Astrocyte of the cerebellum (primary cell): Measurements from ENCODE around the gene BACH2.

Experiments
- DNase-seq: peaks from one replicate; pipeline ENCODE4 v3.0.0-alpha.2; 2011; ENCODE audit warnings: low read depth
- H3K4me3 ChIP-seq: 2 replicates; pipeline ENCODE4 v1.5.1; 2011; ENCODE audit warnings: mild to moderate bottlenecking, low read depth, low read length, moderate library complexity
- CTCF ChIP-seq: IDR thresholded peaks from 2 replicates; pipeline ENCODE4 v1.5.1; 2012; ENCODE audit warnings: low read length, low read depth, moderate library complexity, mild to moderate bottlenecking; ENCODE audit errors: missing control alignments
- in situ Hi-C: cut with HindIII; loops from 2 replicates; pipeline ENCODE4 v1.10.0; 2017; ENCODE audit warnings: low sequenced_read_pairs

Gene BACH2

GRCh38 chr6:90105506-90106170 is 191.0 kb downstream of the BACH2 start:
- TF ChIP-seq CTCF, result no peak
- DNase-seq, result no peak
- in situ Hi-C loops, result no loop called here
- H3K4me3 ChIP-seq, result no peak overlapping the region

- in situ Hi-C loops, result no loop called here
- no peak for DNase-seq
- no peak overlapping the region for H3K4me3 ChIP-seq
- TF ChIP-seq CTCF, result no peak
Observed at GRCh38 chr6:90103056-90103800, 193.4 kb downstream of the BACH2 start.

GRCh38 chr6:90101403-90101802 is 195.2 kb downstream of the BACH2 start:
- in situ Hi-C loops, result no loop called here

GRCh38 chr6:90100059-90100665 is 196.5 kb downstream of the BACH2 start:
- H3K4me3 ChIP-seq, result no peak overlapping the region
- in situ Hi-C loops, result no loop called here
- DNase-seq, result no peak
- no peak for TF ChIP-seq CTCF

More at GRCh38 chr6:90101403-90101802, 195.2 kb downstream of the BACH2 start:
- H3K4me3 ChIP-seq, result no peak overlapping the region
- DNase-seq, result no peak
- TF ChIP-seq CTCF, result no peak

- no peak overlapping the region for H3K4me3 ChIP-seq
- TF ChIP-seq CTCF, result no peak
- DNase-seq, result peak; percentile 9
- in situ Hi-C loops, result no loop called here
Observed at GRCh38 chr6:90098627-90099026, 198.0 kb downstream of the BACH2 start.

- DNase-seq, result peak; percentile 95
- in situ Hi-C loops, result no loop called here
- peak; percentile 60 for TF ChIP-seq CTCF
- H3K4me3 ChIP-seq, result no peak overlapping the region
Observed at GRCh38 chr6:90098001-90098531, 198.6 kb downstream of the BACH2 start.
